ENCODE measurements around the gene FSIP1.

Gene FSIP1

GRCh38 chr15:39640665-39641064 is 142.0 kb downstream of the FSIP1 start:
- DNase-seq: no peak
- in situ Hi-C loops (cut with MboI; ENCODE audit: low pct_unique_long_range_greater_than_20kb, low sequenced_read_pairs): no loop called here

DNA sequence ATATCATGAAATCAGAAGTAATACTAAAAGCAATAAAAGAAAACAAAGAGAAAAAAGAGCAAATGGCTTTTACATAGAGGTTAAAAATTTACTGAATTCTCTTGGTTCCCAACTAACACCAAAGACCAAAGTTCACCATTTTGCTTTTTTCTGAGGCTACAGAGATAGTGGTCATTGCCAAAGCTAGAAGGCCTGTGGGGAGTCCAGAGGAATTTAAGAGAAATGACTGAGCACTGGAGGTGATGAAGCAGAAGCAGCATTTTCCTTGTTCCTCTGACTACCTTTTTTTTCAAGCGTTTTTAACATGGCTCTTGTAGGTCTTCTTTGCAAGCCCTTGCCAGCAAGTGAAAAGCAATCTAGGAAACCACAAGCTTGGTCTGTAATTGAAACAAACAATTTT is 143.6 kb downstream of the FSIP1 start:
- in situ Hi-C loops (cut with MboI; ENCODE audit: low pct_unique_long_range_greater_than_20kb, low sequenced_read_pairs): no loop called here
- DNase-seq: no peak

DNA sequence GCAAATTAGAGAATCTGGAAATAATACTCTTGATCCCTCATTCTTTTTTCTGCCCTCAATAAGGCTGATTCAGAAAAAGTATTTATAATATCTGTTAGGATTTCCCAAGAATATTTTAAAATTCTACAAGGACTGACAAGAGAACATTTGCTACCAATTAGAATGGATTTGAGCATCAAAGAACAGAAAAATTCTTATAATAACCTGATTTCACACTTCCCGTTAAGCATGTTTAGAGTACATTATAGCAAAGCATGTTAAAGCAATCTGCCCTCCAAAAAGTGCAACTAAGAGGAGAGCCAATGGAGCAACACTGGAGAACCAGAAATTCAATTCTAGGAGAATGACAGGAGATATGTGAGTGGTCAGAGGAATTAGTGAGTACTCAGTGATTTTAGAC is 144.6 kb downstream of the FSIP1 start:
- in situ Hi-C loops (cut with MboI; ENCODE audit: low pct_unique_long_range_greater_than_20kb, low sequenced_read_pairs): no loop called here
- DNase-seq: no peak

DNA sequence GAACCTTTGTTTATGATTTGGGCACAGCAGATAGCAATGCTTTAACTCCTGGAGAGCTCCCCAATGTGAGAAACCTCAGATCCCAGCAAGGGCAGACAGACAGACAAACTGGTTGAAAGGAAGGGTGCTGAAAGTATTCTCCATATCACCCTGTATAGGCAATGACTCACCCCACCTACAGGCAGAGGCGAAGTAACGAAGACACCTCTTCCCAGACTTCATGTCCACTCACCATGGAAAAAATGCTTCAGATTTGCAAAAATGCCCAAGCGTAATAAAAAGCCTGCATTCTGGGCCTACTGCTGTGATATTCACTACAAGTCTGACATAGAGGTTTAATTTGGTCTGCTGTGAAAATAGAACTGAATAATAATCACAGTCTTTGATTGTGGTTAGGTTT is 151.3 kb downstream of the FSIP1 start:
- in situ Hi-C loops (cut with MboI; ENCODE audit: low pct_unique_long_range_greater_than_20kb, low sequenced_read_pairs): no loop called here
- no peak for DNase-seq

GRCh38 chr15:39629906-39630305 is 152.7 kb downstream of the FSIP1 start:
- in situ Hi-C loops (cut with MboI; ENCODE audit: low pct_unique_long_range_greater_than_20kb, low sequenced_read_pairs): no loop called here
- DNase-seq: no peak

GRCh38 chr15:39629371-39629770 is 153.3 kb downstream of the FSIP1 start:
- in situ Hi-C loops (cut with MboI; ENCODE audit: low pct_unique_long_range_greater_than_20kb, low sequenced_read_pairs): no loop called here
- DNase-seq: no peak

- no peak for DNase-seq
- in situ Hi-C loops (cut with MboI; ENCODE audit: low pct_unique_long_range_greater_than_20kb, low sequenced_read_pairs): no loop called here
Measured at GRCh38 chr15:39628546-39629257, 153.9 kb downstream of the FSIP1 start.

DNA sequence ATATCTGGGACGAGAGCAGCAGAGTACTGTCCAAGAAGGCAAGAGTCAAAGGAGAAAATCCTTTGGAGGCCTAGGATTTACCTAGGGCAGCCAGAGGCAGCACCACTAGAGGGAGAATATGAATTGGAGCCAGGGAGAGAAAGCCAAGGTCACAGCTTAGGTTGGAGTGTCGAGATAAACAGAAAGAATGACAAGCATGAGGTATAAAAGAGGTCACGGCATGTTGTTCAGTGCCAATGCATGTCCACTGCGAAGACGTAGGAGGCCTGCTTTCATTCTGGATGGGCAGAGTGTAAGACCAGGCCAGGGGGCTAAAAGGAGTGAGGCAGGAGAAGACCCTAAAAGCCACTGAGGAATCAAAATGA is 154.5 kb downstream of the FSIP1 start:
- in situ Hi-C loops (cut with MboI; ENCODE audit: low pct_unique_long_range_greater_than_20kb, low sequenced_read_pairs): no loop called here
- no peak for DNase-seq

- in situ Hi-C loops (cut with MboI; ENCODE audit: low pct_unique_long_range_greater_than_20kb, low sequenced_read_pairs): no loop called here
- DNase-seq: no peak
Measured at GRCh38 chr15:39627451-39628143, 155.0 kb downstream of the FSIP1 start.

DNA sequence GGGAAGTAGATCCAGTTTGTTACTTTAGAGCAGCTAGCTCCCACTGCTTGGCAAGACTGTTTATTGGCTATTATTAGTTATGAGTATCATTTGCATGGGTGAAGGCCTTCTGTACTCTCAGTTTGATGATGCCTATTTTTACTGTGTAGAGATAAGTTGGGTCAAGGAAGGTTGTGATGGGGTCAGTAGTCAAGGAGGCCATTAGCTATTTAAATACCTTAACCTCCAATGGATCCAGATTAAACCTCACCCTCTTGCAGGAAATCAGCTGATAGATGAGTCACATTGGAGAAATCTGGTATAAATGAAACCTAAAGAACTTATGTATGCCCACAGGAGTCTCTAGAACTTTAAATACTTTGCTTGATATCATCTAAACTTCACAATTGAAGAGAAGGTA is 156.8 kb downstream of the FSIP1 start:
- no peak for DNase-seq
- in situ Hi-C loops (cut with MboI; ENCODE audit: low pct_unique_long_range_greater_than_20kb, low sequenced_read_pairs): no loop called here

- DNase-seq: no peak
- in situ Hi-C loops (cut with MboI; ENCODE audit: low pct_unique_long_range_greater_than_20kb, low sequenced_read_pairs): no loop called here
Measured at GRCh38 chr15:39625451-39625850, 157.2 kb downstream of the FSIP1 start.

- no peak for DNase-seq
Measured at GRCh38 chr15:39624806-39625205, 157.8 kb downstream of the FSIP1 start.

DNA sequence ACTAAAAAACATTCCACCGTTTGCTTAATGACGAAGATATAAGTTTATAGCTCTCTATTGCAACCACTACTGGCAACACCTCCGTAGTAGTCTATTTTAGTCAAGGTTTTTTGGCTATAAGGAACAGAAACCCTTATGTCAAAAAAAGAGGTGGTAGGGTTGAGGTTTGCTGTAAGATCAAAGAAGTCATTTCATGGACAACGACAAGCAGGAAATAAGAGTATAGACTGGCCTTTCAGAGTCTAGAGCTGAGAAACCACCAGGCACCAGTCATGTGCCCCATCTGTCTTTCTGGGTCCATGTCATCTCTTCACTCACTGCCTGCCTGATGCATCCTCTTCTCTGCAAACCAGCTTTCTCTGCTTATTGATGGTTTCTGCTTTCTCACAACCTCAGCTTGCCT is 159.1 kb downstream of the FSIP1 start:
- no peak for DNase-seq
- in situ Hi-C loops (cut with MboI; ENCODE audit: low pct_unique_long_range_greater_than_20kb, low sequenced_read_pairs): no loop called here

More at GRCh38 chr15:39624806-39625205, 157.8 kb downstream of the FSIP1 start:
- in situ Hi-C loops (cut with MboI; ENCODE audit: low pct_unique_long_range_greater_than_20kb, low sequenced_read_pairs): no loop called here

- no peak for DNase-seq
- in situ Hi-C loops (cut with MboI; ENCODE audit: low pct_unique_long_range_greater_than_20kb, low sequenced_read_pairs): no loop called here
Measured at GRCh38 chr15:39622660-39623516, 159.8 kb downstream of the FSIP1 start.

- DNase-seq: no peak
- in situ Hi-C loops (cut with MboI; ENCODE audit: low pct_unique_long_range_greater_than_20kb, low sequenced_read_pairs): no loop called here
Measured at GRCh38 chr15:39621976-39622375, 160.7 kb downstream of the FSIP1 start.

- no peak for DNase-seq
- in situ Hi-C loops (cut with MboI; ENCODE audit: low pct_unique_long_range_greater_than_20kb, low sequenced_read_pairs): no loop called here
Measured at GRCh38 chr15:39621210-39621609, 161.4 kb downstream of the FSIP1 start.

GRCh38 chr15:39618063-39618823 is 164.4 kb downstream of the FSIP1 start:
- in situ Hi-C loops (cut with MboI; ENCODE audit: low pct_unique_long_range_greater_than_20kb, low sequenced_read_pairs): no loop called here
- DNase-seq: no peak

DNA sequence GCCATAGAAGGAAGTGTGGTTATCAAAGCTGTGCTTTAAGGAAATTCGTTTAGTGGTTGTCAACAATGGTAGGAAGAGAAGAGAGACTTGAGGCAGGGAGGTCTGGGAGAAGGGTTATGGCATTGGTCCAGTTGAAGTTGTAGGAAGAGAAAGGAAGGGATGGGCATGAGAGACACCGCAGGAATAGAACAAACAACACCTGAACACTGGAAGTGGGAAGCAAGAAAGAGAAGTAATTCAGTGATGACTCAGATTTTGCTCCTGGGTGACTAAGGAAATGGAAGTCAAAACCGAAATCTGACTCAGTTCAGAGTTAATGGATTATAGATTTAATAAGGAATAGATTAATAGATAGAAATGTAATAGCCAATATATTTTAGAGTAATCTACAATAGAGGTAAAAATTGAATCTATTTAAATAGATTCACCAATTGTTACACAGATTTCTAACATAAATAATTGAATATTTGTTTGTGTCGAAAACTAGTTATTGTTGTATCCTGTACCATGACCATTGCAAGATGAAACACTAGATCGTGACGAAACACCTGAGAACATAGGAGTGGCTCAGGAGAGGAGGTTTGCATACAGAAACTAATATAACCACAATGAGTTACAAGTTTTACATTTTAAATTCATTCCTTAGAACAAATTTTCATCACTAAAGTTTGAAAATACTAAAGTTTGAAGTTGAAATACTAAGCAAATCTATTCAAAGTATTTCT is 165.7 kb downstream of the FSIP1 start:
- DNase-seq: no peak
- in situ Hi-C loops (cut with MboI; ENCODE audit: low pct_unique_long_range_greater_than_20kb, low sequenced_read_pairs): no loop called here

- in situ Hi-C loops (cut with MboI; ENCODE audit: low pct_unique_long_range_greater_than_20kb, low sequenced_read_pairs): no loop called here
- no peak for DNase-seq
Measured at GRCh38 chr15:39613861-39614260, 168.8 kb downstream of the FSIP1 start.
